Measurements from ENCODE around the gene ASB15.

The ASB15 gene

GRCh38 chr7:123637878-123638277 is 36.3 kb downstream of the ASB15 start:
- DNase-seq, result no peak

GRCh38 chr7:123639631-123640030 is 38.0 kb downstream of the ASB15 start:
- no peak for DNase-seq

GRCh38 chr7:123640583-123640982 is 39.0 kb downstream of the ASB15 start:
- DNase-seq, result no peak

GRCh38 chr7:123641901-123642300 is 40.3 kb downstream of the ASB15 start:
- DNase-seq, result no peak

DNA sequence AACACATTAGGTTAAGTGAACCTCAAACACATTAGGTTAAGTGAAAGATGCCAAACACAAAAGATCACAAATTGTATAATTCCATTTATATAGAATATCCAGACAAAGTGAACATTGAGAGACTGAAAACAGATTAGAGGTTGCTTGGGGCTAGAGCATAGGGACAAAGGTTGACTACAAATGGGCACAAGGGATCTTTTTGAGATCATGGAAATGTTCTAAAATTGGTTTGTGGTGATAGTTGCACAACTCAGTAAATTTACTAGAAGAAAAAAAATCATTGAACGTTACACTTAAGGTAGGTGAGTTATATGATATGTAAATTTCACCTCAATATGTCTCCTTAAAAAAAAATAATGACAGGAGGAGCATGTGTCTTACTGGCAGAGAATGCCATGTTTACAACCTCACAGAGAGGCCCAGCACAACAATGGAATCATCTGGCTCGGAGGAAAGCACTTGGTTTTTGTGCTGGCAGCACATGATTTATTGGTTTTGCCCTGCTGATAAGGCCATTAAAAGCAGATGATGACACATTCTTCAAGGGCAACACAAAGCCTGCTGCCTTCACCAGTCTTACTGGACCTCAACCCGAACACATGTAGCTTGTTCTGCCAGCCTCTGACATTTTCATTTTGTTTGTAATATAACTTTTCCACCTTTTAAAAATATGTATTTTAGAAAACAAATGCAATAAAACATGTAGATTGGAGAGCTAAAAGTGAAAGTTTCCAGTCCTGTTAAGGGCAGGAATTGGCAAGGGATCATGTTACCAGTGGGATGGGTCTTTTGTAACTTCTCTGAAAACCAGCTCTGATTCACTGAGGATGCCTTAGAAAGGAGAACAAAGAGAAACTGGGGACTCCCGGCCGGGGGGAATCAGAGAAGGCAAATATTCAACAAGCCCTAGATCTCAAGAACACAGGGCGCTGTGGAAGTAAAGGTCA is 42.1 kb downstream of the ASB15 start:
- DNase-seq, result no peak

- DNase-seq, result no peak
These were observed 43.9 kb downstream of the ASB15 start for GRCh38 chr7:123645516-123645915.

DNA sequence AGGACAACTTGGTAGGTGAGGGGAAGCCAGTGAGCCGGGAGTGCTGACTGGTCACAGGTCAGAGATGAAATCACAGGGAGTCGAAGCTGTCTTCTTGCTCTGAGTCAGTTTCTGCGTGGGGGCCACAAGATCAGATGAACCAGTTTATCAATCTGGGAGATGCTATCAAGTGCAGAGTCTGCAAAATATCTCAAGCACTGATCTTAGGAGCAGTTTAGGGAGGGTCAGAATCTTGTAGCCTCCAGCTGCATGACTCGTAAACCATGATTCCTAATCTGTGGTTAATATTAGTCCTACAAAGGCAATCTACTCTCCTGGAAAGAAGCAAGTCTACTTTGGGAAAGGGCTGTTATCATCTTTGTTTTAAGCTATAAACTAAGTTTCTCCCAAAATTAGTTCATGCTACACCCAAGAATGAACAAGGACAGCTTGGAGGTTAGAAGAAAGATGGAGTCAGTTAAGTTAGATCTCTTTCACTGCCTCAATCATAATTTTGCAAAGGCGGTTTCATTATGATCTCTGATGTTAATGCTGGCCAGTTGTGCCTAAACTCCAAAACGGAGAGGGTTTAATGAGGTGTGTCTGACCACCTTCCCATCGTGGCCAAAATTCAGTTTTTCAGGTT is 45.6 kb downstream of the ASB15 start:
- DNase-seq, result no peak

GRCh38 chr7:123649964-123650363 is 48.3 kb downstream of the ASB15 start:
- no peak for DNase-seq

DNA sequence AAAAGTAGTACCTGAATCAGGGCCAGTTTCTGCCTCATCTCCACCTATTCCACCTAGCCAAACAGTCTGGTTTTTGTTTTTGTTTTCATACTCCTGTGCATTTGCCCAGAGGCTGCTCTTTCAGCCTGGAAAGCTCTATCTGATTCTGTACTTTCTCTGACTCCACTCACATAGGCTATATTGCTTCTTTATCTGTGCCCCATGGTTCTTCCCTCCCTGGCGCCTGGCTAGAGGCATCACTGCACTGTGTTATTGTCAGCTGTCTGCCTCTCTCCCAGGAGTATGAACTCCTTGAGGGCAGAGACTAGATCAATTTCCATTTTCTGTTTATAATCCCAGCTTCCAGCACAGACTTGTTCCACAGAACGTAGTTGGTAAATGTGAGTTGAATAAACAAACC is 49.0 kb downstream of the ASB15 start:
- DNase-seq, result no peak

- DNase-seq, result no peak
These were observed 50.8 kb downstream of the ASB15 start for GRCh38 chr7:123652406-123652805.

GRCh38 chr7:123653162-123653561 is 51.5 kb downstream of the ASB15 start:
- DNase-seq, result no peak

GRCh38 chr7:123655614-123656013 is 54.0 kb downstream of the ASB15 start, which contains the start of gene LMOD2:
LMOD2 (plus strand) TSS chr7:123655866; CDS start chr7:123655964, 98 bp downstream.
- DNase-seq, result no peak

DNA sequence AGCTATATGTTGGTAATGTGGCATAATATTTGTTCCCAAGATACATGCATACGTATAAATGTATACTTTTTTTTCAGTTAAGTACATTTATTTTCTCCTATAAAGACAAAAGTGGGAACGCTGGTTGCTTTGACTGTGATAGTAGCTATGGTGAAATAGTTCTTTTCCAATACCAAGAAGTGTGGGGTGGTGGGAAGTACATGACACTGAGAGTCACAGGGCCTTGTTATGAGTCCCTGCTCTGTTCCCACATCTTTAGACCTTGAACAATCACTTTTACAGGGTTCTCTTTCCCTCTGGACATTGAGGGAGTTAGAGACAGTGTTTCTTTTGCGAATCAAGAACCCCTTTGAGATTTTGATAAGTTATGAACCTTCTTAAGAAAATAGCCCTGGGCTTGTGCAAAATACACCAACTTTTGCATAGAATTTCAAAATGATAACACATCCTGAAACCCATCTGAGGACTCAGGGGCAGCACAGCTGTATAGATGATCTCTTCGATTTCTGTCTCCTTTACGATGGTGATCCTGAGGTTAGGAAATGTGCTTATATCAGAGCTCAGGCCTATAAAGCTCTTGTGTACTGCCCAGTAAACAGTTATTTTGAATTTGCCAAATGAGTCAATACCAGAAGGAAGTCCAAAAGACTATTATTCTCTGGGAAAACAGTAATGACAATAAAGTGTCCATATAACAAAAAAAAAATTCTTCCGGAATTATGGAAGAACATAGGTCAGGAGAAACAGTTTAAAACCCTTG is 55.1 kb downstream of the ASB15 start:
- DNase-seq, result no peak

GRCh38 chr7:123657304-123657685 is 55.7 kb downstream of the ASB15 start:
- no peak for DNase-seq

DNA sequence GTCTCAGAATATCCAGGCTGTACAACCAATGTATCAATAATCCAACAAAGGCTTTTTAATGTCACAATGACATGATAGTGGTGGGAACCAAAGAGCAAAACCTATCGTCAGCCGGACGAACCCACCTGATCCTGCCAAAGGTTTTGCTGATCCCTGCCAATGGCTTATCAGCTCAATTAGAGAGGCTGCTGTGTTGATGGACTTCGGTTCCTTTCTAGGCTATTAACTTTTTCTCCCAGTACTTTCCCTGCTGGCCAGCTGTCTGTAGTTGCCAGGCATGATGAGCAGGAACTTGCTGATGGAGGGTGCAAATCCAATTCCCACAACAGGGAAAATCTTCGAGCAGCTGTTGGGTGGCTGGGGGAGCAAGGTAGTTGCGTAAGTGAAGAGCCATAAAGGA is 56.4 kb downstream of the ASB15 start:
- DNase-seq, result no peak

- no peak for DNase-seq
These were observed 59.1 kb downstream of the ASB15 start for GRCh38 chr7:123660514-123661354.

DNA sequence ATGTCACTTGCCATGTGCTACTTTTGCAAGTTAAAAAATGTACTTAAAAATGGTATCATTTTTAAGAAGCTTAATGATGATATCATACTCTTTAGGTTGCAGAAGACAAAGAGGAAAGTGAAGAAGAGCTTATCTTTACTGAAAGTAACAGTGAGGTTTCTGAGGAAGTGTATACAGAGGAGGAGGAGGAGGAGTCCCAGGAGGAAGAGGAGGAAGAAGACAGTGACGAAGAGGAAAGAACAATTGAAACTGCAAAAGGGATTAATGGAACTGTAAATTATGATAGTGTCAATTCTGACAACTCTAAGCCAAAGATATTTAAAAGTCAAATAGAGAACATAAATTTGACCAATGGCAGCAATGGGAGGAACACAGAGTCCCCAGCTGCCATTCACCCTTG is 60.1 kb downstream of the ASB15 start:
- DNase-seq, result no peak

DNA sequence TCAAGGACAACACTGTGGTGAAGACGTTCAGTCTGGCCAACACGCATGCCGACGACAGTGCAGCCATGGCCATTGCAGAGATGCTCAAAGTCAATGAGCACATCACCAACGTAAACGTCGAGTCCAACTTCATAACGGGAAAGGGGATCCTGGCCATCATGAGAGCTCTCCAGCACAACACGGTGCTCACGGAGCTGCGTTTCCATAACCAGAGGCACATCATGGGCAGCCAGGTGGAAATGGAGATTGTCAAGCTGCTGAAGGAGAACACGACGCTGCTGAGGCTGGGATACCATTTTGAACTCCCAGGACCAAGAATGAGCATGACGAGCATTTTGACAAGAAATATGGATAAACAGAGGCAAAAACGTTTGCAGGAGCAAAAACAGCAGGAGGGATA is 60.7 kb downstream of the ASB15 start:
- no peak for DNase-seq

- no peak for DNase-seq
These were observed 61.1 kb downstream of the ASB15 start for GRCh38 chr7:123662755-123663154.

DNA sequence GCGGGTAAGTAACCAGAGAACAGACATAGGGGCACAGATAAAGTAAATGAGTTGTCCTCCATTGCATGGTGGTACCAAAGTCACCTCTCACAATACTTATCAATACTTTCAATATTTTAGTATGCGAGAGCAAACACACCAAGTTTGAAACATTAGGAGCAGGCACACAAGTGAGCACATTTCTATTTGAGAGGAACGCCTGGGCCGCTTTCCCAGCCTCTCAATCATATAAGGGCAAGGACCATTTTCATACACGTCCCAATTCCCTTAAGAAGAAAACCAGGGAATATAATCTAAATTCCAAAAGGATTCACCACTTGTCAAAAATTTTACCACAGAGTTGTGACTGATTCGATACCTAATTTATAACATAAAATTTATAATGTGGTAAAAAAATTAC is 61.6 kb downstream of the ASB15 start:
- DNase-seq, result no peak

DNA sequence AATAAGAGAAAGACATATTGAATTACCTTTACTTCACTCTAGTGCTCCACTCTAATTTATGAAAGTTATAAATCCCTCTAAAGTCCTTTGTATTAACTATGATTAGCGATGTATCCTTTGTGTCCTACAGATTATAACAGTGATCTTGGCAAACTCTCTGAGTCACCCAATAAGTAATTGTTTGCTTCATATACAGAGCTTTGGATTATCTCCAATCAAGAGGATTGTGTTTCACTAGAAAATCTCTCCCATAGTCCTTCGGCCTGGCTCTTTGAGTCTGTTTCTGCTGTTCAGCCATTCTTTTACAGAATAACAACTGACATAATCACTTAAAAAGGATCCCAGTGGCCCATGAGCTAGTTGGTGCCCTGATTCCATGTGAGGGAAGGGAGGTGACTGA is 63.5 kb downstream of the ASB15 start:
- no peak for DNase-seq

- no peak for DNase-seq
These were observed 64.3 kb downstream of the ASB15 start for GRCh38 chr7:123665896-123666295.

GRCh38 chr7:123666492-123666891 is 64.9 kb downstream of the ASB15 start:
- DNase-seq, result no peak
